Esophagus muscularis mucosa (tissue), 3 donors: ENCODE results near the gene HRH2.

ENCODE experiments used
- POLR2A ChIP-seq: fragments of 450-650 bp; IDR thresholded peaks from one replicate; pipeline ENCODE4 v1.6.1; 2017; ENCODE audit warnings: antibody characterized with exemption, moderate library complexity, mild to moderate bottlenecking, low read depth
- POLR2AphosphoS5 ChIP-seq, 2 donors: sonication (generic); formaldehyde crosslinking; IDR thresholded peaks; one replicate each; pipeline ENCODE4 v1.6.1; 2017; ENCODE audit warnings: antibody characterized with exemption in 2 of 2
- TF ChIP-seq, protein P1 (sequence below), 3 experiments: fragments of 200-600 bp in 2 of 3; fragments of 450-650 bp in 1 of 3; sonication (generic) in 2 of 3; IDR thresholded peaks; one replicate each; pipeline ENCODE4 v1.5.1; 2017 to 2019; ENCODE audit warnings: antibody characterized with exemption in 3 of 3, mild to moderate bottlenecking in 2 of 3, moderate library complexity in 1 of 3

DNA sequence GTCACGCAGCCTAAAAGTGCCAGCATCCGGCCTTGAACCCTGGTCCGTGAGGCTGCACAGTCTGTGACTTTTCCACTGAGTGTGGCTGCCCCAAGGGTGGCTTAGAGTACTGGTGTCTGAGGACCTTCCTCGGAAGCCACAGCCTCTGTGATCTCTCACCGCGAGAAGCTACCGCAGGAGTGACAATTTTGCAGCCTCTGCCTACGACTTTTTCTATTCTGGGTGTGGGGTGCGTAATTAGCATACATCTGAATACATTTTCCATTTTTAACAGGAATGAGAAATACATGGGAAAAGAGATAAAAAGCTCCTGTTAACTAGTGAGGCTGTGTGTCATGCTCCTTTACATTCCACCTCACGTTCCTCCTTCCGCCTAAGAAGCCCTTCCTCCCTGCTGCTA, 48.3 kb upstream of the HRH2 start:
- TF ChIP-seq, protein P1, sequence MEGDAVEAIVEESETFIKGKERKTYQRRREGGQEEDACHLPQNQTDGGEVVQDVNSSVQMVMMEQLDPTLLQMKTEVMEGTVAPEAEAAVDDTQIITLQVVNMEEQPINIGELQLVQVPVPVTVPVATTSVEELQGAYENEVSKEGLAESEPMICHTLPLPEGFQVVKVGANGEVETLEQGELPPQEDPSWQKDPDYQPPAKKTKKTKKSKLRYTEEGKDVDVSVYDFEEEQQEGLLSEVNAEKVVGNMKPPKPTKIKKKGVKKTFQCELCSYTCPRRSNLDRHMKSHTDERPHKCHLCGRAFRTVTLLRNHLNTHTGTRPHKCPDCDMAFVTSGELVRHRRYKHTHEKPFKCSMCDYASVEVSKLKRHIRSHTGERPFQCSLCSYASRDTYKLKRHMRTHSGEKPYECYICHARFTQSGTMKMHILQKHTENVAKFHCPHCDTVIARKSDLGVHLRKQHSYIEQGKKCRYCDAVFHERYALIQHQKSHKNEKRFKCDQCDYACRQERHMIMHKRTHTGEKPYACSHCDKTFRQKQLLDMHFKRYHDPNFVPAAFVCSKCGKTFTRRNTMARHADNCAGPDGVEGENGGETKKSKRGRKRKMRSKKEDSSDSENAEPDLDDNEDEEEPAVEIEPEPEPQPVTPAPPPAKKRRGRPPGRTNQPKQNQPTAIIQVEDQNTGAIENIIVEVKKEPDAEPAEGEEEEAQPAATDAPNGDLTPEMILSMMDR (IDR thresholded peaks at IDR 0.05): no peak
- TF ChIP-seq POLR2AphosphoS5 (IDR thresholded peaks at IDR 0.05): no peak
- no peak for TF ChIP-seq POLR2A
